NAMALWA (cell line): Measurements from ENCODE around the gene ASPG.

Experiments used
- DNase-seq: peaks from one replicate; pipeline ENCODE4 v3.0.0-alpha.2; 2015; ENCODE audit warnings: low spot score

Gene ASPG

DNA sequence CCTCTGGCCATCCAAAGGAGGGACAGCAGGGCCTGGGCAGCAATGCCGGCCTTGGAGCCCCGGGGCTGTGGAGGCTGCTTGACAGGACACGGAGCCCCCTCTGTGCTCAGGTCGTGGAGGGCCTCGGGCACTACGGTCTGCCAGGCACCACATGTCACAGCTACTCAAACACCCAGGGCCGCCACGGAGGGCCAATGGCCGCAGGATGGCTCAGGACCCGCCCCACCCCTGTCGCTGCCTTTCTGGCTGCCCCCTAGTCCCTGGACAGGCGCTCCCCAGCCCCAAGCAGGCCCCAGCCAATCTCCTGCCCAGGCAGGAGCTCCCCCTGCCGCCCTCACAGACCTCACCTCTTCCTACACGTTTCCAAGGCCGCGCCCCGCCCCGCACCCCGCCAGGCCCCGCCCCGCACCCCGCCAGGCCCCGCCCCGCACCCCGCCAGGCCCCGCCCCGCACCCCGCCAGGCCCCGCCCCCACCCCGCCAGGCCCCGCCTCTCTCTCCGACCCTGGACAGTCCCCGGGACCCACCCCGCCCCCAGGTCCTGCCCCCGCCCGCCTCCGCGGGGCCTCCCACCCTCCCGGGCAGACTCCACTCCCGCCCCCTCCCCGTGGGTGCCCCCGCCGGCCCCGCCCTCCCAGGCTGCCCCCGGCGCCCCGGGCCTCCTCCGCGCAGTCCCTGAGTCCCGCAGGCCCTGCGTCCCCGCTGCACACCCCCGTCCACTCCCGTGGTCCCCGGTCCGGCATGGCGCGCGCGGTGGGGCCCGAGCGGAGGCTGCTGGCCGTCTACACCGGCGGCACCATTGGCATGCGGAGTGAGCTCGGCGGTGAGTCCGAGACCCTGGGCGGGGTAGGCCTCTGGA is at the start of gene ASPG:
Gene ASPG (plus strand): TSS at position 669 of the 857 bp plus-strand sequence. CDS start 71 bp downstream, at position 740.
- no peak for DNase-seq

DNA sequence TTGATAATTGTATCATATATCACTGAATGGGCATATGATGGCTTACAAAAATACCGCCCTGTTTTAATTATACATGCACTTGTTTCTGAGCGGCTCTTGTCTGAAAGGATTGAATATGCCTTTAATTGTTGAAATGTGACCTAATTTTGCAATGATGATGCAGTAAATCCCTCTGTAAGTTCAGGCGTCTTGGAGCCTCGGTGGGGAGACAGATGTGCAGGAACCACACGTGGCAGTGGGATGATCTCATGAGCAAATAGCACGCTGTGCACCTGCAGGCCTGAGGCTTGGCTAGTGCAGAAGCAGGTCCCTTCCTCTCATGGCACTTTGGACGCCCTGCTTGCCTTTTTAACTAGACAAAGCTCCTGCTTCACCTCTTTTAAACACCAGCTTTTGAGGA is 49.3 kb upstream of the ASPG start:
- DNase-seq: peak; percentile 15

DNA sequence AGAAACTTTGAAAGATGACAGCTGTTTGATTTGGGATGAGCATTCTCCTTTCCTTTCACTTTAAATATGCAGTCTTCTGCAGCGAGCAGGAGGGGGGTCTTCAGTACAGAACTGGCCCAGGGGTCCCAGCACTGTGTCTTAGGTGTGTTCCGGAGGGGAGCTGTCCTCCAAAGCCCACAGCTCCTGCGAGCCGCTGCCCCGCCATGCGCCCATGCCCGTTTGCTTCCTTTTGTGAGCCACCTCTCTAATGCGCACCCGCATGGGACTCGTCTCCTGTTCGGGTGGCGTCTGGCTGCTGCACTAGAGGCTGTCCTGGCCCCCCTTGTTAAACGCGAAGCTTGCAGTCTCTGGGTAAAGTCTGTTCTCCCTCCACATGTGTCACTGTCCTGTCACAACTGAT is 48.4 kb upstream of the ASPG start:
- DNase-seq: no peak

DNA sequence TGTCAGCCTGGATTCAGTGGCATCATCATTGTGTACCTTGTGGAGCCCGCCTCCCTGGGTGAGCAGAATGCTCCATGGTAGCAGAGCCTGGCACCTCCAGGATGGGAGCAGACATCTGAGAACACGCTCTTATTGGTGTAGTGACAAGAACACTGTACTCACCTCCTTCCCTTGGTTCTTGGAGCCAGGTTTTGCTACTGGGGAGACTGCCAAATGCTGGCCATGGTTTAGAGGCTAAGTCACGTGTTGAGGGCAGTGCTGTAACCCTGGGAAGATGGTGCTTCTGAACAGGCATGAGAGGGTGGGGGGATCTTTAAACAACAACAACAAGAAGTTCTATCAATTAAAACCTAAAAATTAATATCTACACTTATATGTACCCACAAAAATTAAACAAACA is 47.6 kb upstream of the ASPG start:
- DNase-seq: no peak

DNA sequence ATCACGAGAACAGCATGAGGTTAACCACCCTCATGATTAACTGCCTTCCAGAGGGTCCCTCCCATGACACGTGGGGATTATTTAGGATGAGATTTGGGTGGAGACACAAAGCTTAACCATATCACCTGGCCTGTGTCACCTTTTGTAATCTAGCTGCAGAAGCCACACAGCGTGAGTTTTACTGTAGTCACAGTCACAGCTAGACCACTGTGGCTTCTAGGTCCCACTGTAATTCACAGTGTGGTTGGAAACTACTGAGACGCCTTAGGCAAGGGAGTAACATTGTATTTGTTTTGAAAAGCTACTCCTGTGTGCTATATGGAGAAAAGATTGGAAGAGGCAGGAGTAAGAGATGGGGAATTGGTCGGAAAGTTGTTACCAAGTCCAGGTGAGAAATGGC is 46.3 kb upstream of the ASPG start:
- no peak for DNase-seq

DNA sequence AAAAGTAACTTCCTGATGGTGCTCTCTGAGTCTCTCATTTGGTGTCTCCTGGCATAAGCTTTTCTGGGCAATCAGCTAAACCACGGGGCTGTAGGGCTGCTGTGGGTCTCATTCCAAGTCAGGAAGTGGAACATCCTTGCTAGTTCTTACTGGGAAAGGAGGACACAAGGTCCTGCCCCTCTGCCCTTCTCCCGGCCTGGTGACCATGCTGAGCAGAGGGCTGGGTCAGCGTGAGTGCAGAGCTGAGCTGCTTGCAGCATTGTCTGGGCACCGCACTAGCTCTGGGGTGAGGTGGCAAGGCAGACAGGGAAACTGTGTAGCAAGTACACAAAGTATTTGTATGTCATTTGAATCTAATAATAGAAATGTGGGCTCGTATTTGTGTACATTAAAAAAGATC is 45.0 kb upstream of the ASPG start:
- no peak for DNase-seq

DNA sequence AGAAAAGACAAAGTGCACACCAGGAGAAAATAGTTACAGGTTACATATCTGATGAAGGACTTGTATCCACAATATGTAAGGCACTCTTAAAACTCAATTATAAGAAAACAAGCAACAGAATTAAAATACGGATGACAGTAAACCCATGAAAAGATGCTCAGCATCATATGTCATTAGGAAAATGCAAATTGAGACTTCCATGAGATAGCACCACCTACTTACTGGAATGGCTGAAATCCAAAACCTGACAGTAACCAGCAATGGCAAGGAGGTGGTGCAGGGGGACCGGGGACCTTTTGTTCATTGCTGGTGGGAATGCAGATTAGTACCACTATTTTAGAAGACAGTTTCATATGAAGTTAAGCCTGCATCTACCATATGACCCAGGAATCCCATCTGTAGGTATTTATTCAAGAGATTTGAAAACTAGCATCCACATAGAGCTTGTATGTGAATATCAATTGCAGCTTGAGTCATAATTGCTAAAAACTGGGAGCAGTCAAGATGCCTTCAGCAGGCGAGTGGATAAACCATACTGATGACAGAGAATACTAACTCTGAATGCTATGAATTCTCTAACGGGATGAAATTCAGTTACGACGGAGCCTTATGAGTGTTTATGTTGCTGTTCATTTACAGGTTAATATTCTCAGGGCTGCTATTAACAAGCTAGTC is 43.9 kb upstream of the ASPG start:
- DNase-seq: no peak

DNA sequence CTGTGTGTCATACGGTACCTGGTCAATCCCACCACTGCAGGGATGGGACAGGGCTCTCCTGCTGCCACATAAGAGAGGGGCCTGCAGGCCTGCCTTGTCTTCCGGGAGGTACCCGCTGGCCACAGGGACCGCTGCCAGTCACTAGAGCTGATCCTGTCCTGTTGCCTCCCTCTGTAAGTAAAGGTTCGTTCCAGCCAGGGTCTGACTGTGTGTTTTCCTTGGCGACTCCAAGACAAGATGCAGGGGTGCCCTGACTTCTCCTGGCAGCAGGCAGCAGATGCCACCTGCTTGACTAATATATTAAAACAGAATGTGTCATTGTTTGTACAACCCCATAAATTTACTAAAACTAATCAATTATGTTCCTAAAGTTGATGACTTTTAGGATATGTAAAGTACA is 41.5 kb upstream of the ASPG start:
- no peak for DNase-seq

DNA sequence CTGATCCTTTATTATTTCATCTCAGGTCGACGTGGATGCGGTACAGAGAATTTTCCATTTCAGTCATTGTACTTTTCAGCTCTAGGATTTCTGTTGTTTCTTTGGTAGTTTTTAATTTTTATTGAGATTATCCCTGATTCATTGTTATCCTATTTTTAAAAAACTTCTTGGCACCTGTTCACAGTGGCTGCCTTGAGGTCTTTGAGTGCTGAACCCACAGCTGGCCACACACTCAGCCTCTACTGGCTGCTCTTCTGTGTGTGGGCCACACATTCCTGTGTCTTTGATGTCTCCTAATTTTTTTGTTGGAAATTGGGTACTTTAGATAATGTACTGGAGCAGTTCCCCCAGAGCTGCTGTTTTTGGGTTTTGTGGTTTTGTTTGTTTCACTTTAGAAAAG is 37.7 kb upstream of the ASPG start:
- no peak for DNase-seq

DNA sequence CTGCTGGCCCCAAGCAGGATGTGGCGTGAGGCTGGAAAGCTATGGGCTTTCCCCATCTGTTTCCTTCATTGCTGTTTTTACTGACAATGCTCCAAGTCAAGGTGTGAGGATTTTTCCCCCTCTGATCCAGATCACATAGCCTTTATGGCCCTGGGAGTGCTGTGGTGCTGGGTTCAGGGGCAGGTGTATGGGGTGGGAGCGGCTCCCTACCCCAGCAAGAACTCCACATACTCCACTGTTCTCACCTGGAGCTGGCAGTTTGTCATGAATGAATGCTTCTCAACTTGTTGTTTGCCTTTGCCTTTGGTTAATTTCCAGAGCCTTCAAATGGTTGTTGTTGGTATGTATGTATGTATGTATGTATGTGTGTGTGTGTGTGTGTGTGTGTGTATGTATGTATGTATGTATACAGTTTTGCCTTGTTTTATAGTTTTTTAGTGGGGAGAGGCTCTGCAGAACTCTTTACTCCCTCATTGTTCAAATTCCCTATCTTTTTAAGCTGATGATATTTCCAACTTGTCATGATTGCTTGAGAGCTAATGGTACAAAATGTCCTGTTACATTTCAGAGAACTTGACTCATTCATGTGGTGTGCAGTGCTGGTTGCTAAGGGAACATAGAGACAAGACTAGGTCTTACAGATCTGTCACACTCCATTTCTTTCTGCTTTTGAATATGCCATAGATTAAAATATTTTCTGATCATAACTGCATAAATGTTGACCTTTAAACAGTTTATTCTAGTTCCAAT is 36.6 kb upstream of the ASPG start:
- peak; percentile 7 for DNase-seq

DNA sequence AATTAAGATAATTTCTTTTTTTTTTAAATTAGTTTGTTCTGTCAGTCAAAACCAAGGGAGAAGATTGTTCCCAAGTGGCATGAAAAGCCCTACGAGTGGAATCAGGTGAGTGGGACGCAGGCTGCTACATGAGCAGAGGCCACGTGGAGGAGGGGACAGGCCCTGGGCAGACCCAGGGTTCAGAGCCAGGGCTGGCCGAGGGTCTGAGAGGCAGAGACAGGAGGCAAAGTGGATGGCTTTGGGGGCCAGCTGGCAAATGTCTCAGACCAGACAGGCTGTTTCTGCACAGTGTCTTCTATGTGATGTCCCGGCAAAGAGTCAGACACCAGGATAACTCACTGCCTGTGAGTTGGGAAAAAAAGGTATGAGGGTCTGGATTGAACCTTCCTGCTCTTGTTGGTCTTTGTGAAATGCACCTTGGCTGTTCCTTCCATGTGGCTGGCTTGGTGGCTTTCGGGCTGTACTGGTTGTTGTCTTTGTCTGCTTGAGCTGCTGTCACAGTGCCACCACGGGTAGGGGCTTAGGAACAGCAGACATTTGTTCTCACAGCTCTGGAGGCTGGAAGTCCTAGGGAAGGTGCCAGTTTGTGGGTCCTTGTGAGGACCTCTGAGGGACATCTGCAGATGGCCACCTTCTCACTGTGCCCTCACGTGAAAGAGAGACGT is 35.8 kb upstream of the ASPG start:
- no peak for DNase-seq

DNA sequence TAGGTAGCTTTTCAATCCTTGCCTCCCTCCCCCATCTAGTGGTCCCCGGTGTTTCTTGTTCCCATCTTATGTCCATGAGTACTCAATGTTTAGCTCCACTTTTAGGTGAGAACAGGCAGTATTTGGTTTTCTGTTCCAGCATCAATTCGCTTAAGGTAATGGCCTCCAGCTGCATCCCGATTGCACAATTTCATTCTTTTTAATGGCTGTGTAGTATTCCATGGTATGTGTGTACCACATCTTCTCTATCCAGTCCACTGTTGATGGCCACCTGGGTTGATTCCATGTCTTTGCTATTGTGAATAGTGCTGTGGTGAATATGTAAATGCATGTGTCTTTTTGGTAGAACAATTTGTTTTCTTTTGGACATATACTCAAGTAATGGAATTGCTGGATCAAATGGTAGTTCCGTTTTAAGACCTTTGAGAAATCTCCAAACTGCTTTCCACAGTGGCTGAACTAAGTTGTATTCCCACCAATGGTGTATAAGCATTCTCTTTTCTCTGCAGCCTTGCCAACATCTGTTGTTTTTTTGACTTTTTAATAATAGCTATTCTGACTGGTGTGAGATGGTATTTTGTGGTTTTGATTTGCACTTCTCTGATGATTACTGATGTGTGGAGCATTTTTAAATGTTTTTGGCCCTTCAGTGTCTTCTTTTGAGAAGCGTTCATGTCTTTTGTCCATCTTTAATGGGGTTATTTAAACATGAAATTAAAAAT is 34.2 kb upstream of the ASPG start:
- DNase-seq: no peak

DNA sequence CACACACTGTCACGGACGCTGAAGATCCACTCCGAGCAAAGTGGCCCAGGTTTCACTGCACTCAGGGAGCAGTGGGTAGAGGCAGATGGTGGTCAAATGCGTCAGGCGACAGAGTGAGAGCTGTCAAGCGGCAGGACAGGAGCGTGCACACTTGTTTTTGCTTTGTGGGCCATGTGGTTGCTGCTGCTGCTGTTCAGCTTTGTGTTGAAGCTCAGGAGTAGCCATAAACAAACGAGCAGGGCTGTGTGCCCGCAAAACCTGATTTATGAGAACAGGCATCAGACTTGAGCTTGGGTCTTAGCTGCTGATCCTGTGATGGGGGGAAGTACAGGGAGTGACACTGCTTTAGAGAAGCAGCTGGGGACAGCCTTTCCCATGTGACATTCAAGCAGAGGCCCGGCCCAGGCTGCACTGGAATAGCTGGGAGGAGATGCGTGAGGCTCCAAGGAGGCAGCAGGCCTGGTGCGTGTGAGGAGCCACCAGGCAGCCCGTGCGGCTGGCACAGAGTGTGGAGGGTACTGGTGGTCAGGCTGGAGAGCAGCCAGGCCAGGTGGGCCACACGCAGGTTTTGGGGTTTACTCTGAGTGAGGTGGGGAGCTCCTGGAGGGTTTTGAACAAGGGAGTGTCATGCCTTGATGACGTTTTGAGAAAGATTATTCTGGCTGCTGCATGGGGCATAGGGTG is 31.1 kb upstream of the ASPG start:
- DNase-seq: no peak

DNA sequence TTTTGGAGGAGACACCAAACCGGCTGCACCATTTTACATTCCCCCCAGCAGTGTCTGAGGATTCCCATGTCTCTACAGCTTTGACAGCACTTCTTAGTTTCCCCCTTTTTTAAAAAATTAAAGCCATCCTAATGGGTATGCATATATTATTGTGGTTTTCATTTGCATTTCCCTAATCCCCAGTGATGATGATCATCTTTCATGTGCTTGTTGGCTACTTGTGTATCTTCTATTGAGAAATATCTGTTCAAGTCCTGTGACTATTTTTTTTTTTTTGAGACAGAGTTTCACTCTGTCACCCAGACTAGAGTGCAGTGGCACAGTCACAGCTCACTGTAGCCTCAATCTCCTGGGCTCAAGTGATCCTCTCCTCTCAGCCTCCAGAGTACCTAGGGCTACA is 23.2 kb upstream of the ASPG start:
- DNase-seq: no peak

DNA sequence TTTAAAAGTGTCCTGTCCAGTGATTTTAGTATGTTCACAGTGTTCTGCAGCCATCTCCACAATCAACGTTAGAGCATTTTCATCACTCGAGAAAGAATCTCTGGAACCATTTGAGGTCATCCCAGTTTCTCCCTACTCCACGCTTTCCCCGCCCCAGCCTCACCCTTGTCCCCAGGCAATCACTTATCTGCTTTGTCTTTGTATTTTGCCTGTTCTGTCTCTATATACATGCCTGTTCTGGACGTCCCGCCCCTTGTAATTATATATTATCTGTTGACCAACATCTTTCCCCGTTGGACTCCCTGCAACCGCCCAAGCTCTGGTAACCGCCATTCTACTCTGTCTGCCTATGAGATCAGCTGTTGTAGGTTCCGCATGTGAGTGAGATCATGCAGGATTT is 21.5 kb upstream of the ASPG start:
- no peak for DNase-seq

DNA sequence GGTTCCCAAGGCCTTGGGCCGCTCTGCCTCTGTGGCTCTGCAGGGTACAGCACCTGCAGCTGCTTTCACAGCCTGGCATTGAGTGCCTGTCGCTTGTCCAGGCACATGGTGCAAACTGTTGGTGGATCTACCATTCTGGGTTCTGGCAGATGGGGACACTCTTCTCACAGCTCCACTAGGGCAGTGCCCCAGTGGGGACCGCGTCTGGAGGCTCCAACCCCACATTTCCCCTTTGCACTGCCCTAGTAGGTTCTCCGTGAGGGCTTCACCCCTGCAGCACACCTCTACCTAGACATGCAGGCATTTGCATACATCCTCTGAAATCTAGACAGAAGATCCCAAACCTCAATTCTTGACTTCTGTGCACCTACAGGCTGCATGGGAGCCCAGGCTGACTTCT is 19.2 kb upstream of the ASPG start:
- no peak for DNase-seq

DNA sequence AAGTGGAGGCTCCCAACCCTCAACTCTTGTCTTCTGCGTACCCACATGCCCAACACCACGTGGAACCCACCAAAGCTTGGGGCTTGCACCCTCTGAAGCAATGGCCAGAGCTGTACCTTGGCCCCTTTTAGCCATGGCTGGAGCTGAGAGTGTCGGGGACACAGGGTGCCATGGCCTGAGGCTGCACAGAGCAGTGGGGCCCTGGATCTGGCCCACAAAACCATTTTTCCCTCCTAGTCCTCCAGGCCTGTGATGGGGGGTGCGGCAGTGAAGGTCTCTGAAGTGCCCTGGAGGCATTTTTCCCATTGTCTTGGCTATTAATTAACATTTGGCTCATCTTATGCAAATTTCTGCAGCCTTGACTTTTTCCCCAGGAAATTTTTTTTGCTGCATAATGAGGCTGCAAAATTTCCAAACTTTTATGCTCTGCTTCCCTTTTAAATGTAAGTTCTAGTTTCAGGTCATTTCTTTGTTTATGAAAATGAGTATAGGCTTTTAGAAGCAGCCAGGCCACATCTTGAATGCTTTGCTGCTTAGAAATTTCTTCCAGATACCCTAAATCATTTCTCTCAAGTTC is 18.7 kb upstream of the ASPG start:
- no peak for DNase-seq

DNA sequence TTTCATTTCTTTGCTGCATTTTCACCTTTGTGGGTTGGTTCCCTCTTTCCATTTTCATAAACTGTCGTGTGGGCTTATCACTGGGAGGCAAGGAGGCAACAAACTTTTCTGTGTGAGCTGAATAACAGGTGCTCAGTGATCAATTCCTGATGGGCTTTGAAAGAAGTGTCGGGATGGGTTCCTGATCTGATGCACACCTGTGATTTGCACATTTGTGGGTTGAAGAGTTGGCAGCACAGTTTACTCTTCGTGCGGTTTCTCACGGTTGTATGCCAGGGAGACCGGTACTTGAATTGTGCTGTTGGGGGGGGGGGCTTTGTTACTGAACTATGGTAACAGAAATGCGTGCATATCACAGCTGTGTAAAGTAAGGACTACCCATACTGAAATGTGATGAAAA is 16.0 kb upstream of the ASPG start:
- DNase-seq: no peak

DNA sequence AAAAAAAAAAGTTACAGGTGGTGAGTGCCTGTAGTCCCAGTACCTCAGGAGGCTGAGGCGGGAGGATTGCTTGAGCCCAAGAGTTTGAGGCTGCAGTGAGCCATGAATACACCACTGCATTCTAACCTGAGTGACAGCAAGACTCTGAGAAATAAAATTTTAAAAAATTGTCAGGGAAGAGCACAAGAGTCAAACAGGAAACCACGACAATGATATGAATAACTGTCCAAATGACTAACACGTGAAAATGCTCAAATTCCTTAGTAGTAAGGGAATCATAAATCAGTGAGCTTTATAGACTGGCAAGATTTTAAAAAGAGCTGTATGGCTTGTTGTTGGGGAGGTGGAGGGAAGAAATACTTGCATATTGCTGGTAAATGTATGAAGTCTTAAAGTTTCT is 12.9 kb upstream of the ASPG start:
- DNase-seq: no peak

DNA sequence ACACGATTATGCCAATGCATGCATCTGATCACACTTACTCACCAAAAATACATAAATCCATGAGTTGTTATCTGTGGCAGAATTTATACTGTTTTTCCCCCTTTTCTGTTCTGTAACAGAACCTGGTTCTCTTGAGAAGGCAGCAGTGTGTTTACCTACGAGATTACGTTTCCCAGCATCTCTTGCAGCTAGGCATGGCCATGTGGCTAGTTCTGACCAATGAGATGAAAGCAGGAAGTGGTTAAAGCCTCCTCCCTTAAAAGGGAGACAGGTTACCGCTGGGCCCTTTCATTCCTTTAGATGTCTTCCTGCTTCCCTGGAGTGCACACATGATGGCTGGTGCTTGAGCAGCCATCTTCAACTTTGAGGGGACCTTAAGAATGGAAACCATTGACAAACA is 11.7 kb upstream of the ASPG start:
- DNase-seq: no peak
